HG02840 (cell line): ENCODE measurements around the gene DSCAM.

ENCODE experiments used
- ATAC-seq: cut with Tn5 transposase; IDR thresholded peaks from one replicate; pipeline ENCODE4 v1.9.1; 2021; ENCODE audit warnings: mild to moderate bottlenecking, moderate library complexity, moderate number of reproducible peaks; ENCODE audit not compliant: unreplicated experiment, low FRiP score

DSCAM gene

GRCh38 chr21:39972976-39973770, 873.8 kb downstream of the DSCAM start:
- ATAC-seq = no peak

- no peak for ATAC-seq
Observed at GRCh38 chr21:39972471-39972870, 874.5 kb downstream of the DSCAM start.

GRCh38 chr21:39971956-39972355, 875.0 kb downstream of the DSCAM start:
- no peak for ATAC-seq

- ATAC-seq = no peak
Observed at GRCh38 chr21:39969691-39970364, 877.1 kb downstream of the DSCAM start.

- no peak for ATAC-seq
Observed at GRCh38 chr21:39968010-39968409, 878.9 kb downstream of the DSCAM start.

GRCh38 chr21:39966786-39967185, 880.2 kb downstream of the DSCAM start:
- no peak for ATAC-seq

GRCh38 chr21:39965026-39965425, 881.9 kb downstream of the DSCAM start:
- ATAC-seq = no peak

- ATAC-seq = no peak
Observed at GRCh38 chr21:39961251-39961650, 885.7 kb downstream of the DSCAM start.
